IMR-90 (cell line): ENCODE results near the gene TGDS. TPM values are rescaled to one million over a fixed set of nuclear protein-coding genes. Genes with fewer than 3 reads are reported as not detected.

ENCODE experiments used
- ATAC-seq: fragments of 200-7000 bp; cut with Tn5 transposase; 2 replicates; pipeline ENCODE4 v1.9.1; 2020; ENCODE audit warnings: low read depth, mild to moderate bottlenecking, moderate library complexity
- BruUV-seq: library from RNA; stranded (reverse); fragments of 400-500 nt; replicated peaks from 2 replicates; lab custom pipeline; 2021; lab: Mats Ljungman, UMichigan
- CTCF ChIA-PET: fragments of 300-600 bp; formaldehyde crosslinking; extraction: SDS; loops from one replicate; lab custom pipeline; 2021; ENCODE audit warnings: antibody characterized with exemption; lab: Yijun Ruan, JAX
- POLR2A ChIA-PET: fragments of 300-600 bp; sonication (Branson Sonifier 250); formaldehyde crosslinking; loops from one replicate; lab custom pipeline; 2022; ENCODE audit warnings: antibody characterized with exemption; ENCODE audit not compliant: unreplicated experiment; lab: Charles Lee
- DNase-seq: peaks from one replicate; pipeline ENCODE4 v3.0.0; 2013
- H2AFZ ChIP-seq: replicated peaks from 2 replicates; pipeline ENCODE3; 2013; ENCODE audit warnings: low read length, mild to moderate bottlenecking; ENCODE audit not compliant: poor library complexity
- H2AK5ac ChIP-seq: 2 replicates; pipeline ENCODE4 v1.6.1; 2013; ENCODE audit warnings: low read depth, low read length, inconsistent platforms
- H2AK9ac ChIP-seq: replicated peaks from 2 replicates; pipeline ENCODE3; 2013; ENCODE audit warnings: mild to moderate bottlenecking, low read depth, low read length, moderate library complexity; ENCODE audit not compliant: poor library complexity
- H2BK120ac ChIP-seq: 2 replicates; pipeline ENCODE4 v1.6.1; 2013; ENCODE audit warnings: low read depth, low read length, inconsistent platforms
- H2BK15ac ChIP-seq: 3 replicates; pipeline ENCODE4 v1.6.1; 2013; ENCODE audit warnings: low read depth, low read length, inconsistent platforms
- H2BK20ac ChIP-seq: 2 replicates; pipeline ENCODE4 v1.6.1; 2013; ENCODE audit warnings: low read depth, mild to moderate bottlenecking, inconsistent platforms, low read length, moderate library complexity
- H2BK5ac ChIP-seq: 2 replicates; pipeline ENCODE4 v1.6.1; 2013; ENCODE audit warnings: mild to moderate bottlenecking, low read depth, low read length, inconsistent platforms; ENCODE audit not compliant: poor library complexity, severe bottlenecking
- H3K14ac ChIP-seq: replicated peaks from 2 replicates; pipeline ENCODE4 v1.6.1; 2013; ENCODE audit warnings: low read depth, low read length, inconsistent platforms
- H3K18ac ChIP-seq: 2 replicates; pipeline ENCODE4 v1.6.1; 2013; ENCODE audit warnings: low read depth, low read length, control low read depth
- H3K23ac ChIP-seq: 2 replicates; pipeline ENCODE4 v1.6.1; 2013; ENCODE audit warnings: low read depth, low read length, inconsistent platforms
- H3K27ac ChIP-seq: 2 replicates; pipeline ENCODE4 v1.5.1; 2013; ENCODE audit warnings: mild to moderate bottlenecking, control low read depth, low read length; ENCODE audit not compliant: insufficient read depth
- H3K27me3 ChIP-seq: 2 replicates; pipeline ENCODE4 v1.6.1; 2013; ENCODE audit warnings: low read length; ENCODE audit not compliant: control insufficient read depth, insufficient read depth
- H3K36me3 ChIP-seq: 2 replicates; pipeline ENCODE4 v1.6.1; 2013; ENCODE audit warnings: low read length, mixed read lengths; ENCODE audit not compliant: control insufficient read depth, insufficient read depth
- H3K4ac ChIP-seq: 2 replicates; pipeline ENCODE4 v1.6.1; 2013; ENCODE audit warnings: low read depth, low read length, inconsistent platforms
- H3K4me1 ChIP-seq: 2 replicates; pipeline ENCODE4 v1.6.1; 2013; ENCODE audit warnings: low read length, mixed read lengths; ENCODE audit not compliant: control insufficient read depth, insufficient read depth
- H3K4me2 ChIP-seq: 2 replicates; pipeline ENCODE4 v1.6.1; 2013; ENCODE audit warnings: low read depth, mild to moderate bottlenecking, control low read depth, low read length, moderate library complexity
- H3K4me3 ChIP-seq: 2 replicates; pipeline ENCODE4 v1.5.1; 2013; ENCODE audit warnings: low read depth, mild to moderate bottlenecking, control low read depth, low read length, moderate library complexity; ENCODE audit not compliant: insufficient read depth
- H3K56ac ChIP-seq: 2 replicates; pipeline ENCODE4 v1.6.1; 2013; ENCODE audit warnings: low read length, inconsistent platforms; ENCODE audit not compliant: insufficient read depth; ENCODE audit errors: extremely low read depth
- H3K79me1 ChIP-seq, 2 experiments: 2 replicates each; pipeline ENCODE4 v1.6.1; 2013; ENCODE audit warnings: low read length in 2 of 2, inconsistent platforms in 1 of 2, low read depth in 1 of 2
- H3K9ac ChIP-seq: 2 replicates; pipeline ENCODE4 v1.6.1; 2013; ENCODE audit warnings: low read depth, low read length, control low read depth
- H3K9me1 ChIP-seq: 2 replicates; pipeline ENCODE4 v1.6.1; 2013; ENCODE audit warnings: low read length, inconsistent platforms; ENCODE audit not compliant: insufficient read depth
- H3K9me3 ChIP-seq: 2 replicates; pipeline ENCODE4 v1.6.1; 2013; ENCODE audit warnings: low read length; ENCODE audit not compliant: control insufficient read depth, insufficient read depth
- H4K20me1 ChIP-seq: 2 replicates; pipeline ENCODE4 v1.6.1; 2013; ENCODE audit warnings: low read length, inconsistent platforms; ENCODE audit not compliant: insufficient read depth
- H4K5ac ChIP-seq: 2 replicates; pipeline ENCODE4 v1.6.1; 2013; ENCODE audit warnings: mild to moderate bottlenecking, low read depth, low read length, control low read depth
- H4K8ac ChIP-seq, 2 experiments: 2 replicates each; pipeline ENCODE4 v1.6.1; 2013; ENCODE audit warnings: low read depth in 2 of 2, low read length in 2 of 2, control low read depth in 1 of 2, inconsistent platforms in 1 of 2
- H4K91ac ChIP-seq: 2 replicates; pipeline ENCODE4 v1.6.1; 2013; ENCODE audit warnings: low read depth, low read length, inconsistent platforms; ENCODE audit not compliant: insufficient read depth
- CHD1 ChIP-seq: IDR thresholded peaks from 2 replicates; pipeline ENCODE4 v1.6.1; 2012; ENCODE audit warnings: low read depth, low read length, improper control_type of control experiment
- CTCF ChIP-seq: conservative IDR thresholded peaks from 2 replicates; pipeline ENCODE4 v1.5.1; 2012; ENCODE audit warnings: mild to moderate bottlenecking, low read depth, low read length, improper control_type of control experiment
- MAFK ChIP-seq: IDR thresholded peaks from 2 replicates; pipeline ENCODE4 v1.6.1; 2012; ENCODE audit warnings: low read depth, low read length, improper control_type of control experiment
- RCOR1 ChIP-seq: IDR thresholded peaks from 2 replicates; pipeline ENCODE4 v1.6.1; 2012; ENCODE audit warnings: mild to moderate bottlenecking, low read length, improper control_type of control experiment; ENCODE audit not compliant: insufficient replicate concordance
- RFX5 ChIP-seq: IDR thresholded peaks from 2 replicates; pipeline ENCODE4 v1.8.0; 2012; ENCODE audit warnings: low read depth, mild to moderate bottlenecking, low read length, moderate library complexity
- WGBS, 2 experiments: methylation state at CpG; one replicate each; pipeline versions ENCODE4 v1.1.5 to v1.1.7; 2013; ENCODE audit warnings: missing lambda C conversion rate in 2 of 2; ENCODE audit not compliant: insufficient read length in 1 of 2; ENCODE audit errors: extremely low coverage in 2 of 2; 5-methylcytosine and 5-hydroxymethylcytosine counted together
- dilution Hi-C: fragments of 300-500 bp; cut with HindIII; formaldehyde crosslinking; loops from one replicate; pipeline ENCODE4 v1.14.3; 2018; ENCODE audit warnings: low sequenced_read_pairs; ENCODE audit not compliant: unreplicated experiment
- in situ Hi-C: fragments of 300-500 bp; cut with MboI; formaldehyde crosslinking; loops from 3 replicates; pipeline ENCODE4 v1.14.3; 2019; ENCODE audit warnings: low sequenced_read_pairs, inconsistent platforms, mixed read lengths
- intact Hi-C: fragments of 100-400 bp; cut with micrococcal nuclease; formaldehyde crosslinking; loops from 2 replicates; pipeline ENCODE4 v1.10.0; 2022
- polyA plus RNA-seq, 3 experiments: library from polyadenylated mRNA; depleted of rRNA; stranded (reverse); fragments of >200 nt; gene quantifications; 2 replicates each; pipeline ENCODE4 v1.2.3, GENCODE V29; 2012; ENCODE audit warnings: low replicate concordance in 1 of 3
- total RNA-seq: library from RNA; depleted of rRNA; stranded (reverse); fragments of >200 nt; gene quantifications from 2 replicates; pipeline ENCODE4 v1.2.3, GENCODE V29; 2012

The TGDS gene
- total and polyA plus RNA-seq, 2 of the 4 experiments (the other 2 are of a cell fraction), result 9.6 to 15.6 TPM

DNA sequence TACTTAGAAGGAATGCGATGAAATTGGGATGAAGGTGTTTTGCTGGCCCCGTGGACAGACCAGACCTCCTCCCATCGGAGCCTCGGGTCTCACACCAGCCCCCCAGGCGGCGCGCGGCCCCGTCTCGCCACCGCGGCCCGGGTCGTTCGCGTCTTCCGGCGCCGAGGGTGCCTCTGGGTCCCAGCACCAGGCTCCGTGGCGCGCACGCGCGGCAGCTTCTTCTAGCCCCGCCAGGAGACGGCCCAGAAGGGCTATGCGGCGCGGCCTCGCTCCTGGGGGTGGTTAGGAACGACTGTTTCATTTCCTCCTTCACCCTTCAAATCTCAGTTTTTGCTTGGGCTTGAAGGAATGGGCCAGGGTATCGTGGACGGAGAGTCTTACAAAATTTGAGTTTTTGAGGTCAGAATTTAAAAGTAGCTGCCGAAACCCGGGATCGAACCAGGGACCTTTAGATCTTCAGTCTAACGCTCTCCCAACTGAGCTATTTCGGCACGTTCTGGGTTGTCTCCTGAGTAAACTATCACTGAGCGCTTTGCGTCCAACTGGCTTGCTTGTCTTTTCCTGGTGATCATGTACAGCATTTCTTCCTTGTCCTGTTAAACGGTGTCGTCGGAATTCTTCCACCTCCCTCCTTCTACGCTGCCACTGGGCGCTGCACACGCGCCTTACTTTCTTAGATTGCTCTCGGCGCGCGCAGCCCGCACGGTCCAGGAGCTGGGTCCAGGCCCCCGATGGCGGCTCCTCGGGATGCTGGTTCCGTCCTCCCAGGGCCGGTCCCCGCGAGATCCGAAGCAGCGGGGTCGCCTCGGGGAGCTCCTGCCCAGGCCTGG, 46.5 kb downstream of the TGDS start (continued):
- TF ChIP-seq MAFK, result no peak
- TF ChIP-seq RCOR1, result peak; percentile 22
- TF ChIP-seq RFX5, result no peak

- Histone ChIP-seq H2AFZ (peak overlapping the region; percentile 91), H3K23ac (0 out of 2 replicates have a peak overlapping the region, but pooled peaks have one; percentile 1), H3K56ac (peak overlapping the region; percentile 59), H2BK20ac (no peak overlapping the region), H3K9ac (peak overlapping the region; percentile 83), H3K27ac (peak overlapping the region; percentile 69), H4K5ac (peak overlapping the region; percentile 72), H2AK9ac (peak overlapping the region; percentile 59), H2BK120ac (0 out of 2 replicates have a peak overlapping the region, but pooled peaks have one; percentile 0), H2BK15ac (no peak overlapping the region), H3K27me3 (no peaks in the 10 kb centered on the region), H3K4me3 (peak overlapping the region; percentile 55), H4K91ac (peak overlapping the region; percentile 8; the same call in 1 of the 2 replicates), H2BK5ac (peak overlapping the region; percentile 71), H3K9me3 (no peaks in the 10 kb centered on the region), H3K4me2 (peak overlapping the region; percentile 85), H3K9me1 (no peaks in the 10 kb centered on the region), H2AK5ac (no peak overlapping the region), H4K20me1 (no peaks in the 10 kb centered on the region; the same call in 1 of the 2 replicates), H3K79me1 (no peaks in the 10 kb centered on the region), H3K18ac (peak overlapping the region; percentile 30; the same call in 1 of the 2 replicates), H3K36me3 (no peaks in the 10 kb centered on the region), H3K4ac (peak overlapping the region; percentile 11), H4K8ac (peak overlapping the region; percentile 70), H3K14ac (peak overlapping the region; percentile 18; the same call in 1 of the 2 replicates), H3K4me1 (no peaks in the 10 kb centered on the region)
- ATAC-seq (peak; percentile 22), DNase-seq (peak; percentile 29)
- ChIA-PET POLR2A (no interaction called here), CTCF (interaction anchor here (0.7 kb wide), 1 partner anchor 793 kb away, joined by 4 read pairs; no protein-coding TSS in a partner anchor)
- dilution Hi-C loops (no loop called here), intact Hi-C loops (loop anchor here (1.0 to 5.0 kb wide), 2 partner anchors 47 to 112 kb away; partner anchors contain the start of gene TGDS), in situ Hi-C loops (no loop called here)
- 0% methylated on average over 11 of the region's 19 CpGs; no CpG with 5 or more reads in 1 of the 2 experiments for WGBS, 2 experiments
- no TSS peak for BruUV-seq
- TF ChIP-seq CHD1, result 0 out of 2 replicates have a peak, but pooled peaks have one; percentile 10
- no peak for TF ChIP-seq RCOR1
- TF ChIP-seq CTCF, result 0 out of 2 replicates have a peak, but pooled peaks have one; percentile 4
Measured at GRCh38 chr13:94548821-94549231, 47.1 kb downstream of the TGDS start.
